ENCODE measurements around the gene ATG4A. TPM values are rescaled to one million over a fixed set of nuclear protein-coding genes. Genes with fewer than 3 reads are reported as not detected.

ATG4A gene
- total RNA-seq, 2 experiments from 2014 or later = 2.9 to 4.0 TPM

DNA sequence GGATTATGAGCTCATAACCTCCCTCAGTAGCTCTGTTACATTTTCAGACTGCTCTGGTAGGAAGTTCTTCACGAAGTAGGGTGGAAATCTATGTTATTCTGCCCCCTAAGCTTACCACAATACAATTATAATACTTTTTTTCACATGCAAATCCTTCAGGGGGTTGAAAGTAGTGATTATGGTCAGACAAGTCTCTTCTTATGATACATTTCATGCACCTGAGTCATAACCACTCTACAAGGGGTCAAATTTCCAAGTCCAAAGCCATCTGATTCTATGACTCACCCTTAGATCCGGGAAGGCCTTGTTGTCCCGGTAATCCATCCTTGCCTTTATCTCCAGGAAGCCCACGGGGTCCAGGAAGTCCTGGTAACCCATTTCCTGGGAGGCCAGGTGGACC, 95.2 kb downstream of the ATG4A start:
- TF ChIP-seq, protein P1, sequence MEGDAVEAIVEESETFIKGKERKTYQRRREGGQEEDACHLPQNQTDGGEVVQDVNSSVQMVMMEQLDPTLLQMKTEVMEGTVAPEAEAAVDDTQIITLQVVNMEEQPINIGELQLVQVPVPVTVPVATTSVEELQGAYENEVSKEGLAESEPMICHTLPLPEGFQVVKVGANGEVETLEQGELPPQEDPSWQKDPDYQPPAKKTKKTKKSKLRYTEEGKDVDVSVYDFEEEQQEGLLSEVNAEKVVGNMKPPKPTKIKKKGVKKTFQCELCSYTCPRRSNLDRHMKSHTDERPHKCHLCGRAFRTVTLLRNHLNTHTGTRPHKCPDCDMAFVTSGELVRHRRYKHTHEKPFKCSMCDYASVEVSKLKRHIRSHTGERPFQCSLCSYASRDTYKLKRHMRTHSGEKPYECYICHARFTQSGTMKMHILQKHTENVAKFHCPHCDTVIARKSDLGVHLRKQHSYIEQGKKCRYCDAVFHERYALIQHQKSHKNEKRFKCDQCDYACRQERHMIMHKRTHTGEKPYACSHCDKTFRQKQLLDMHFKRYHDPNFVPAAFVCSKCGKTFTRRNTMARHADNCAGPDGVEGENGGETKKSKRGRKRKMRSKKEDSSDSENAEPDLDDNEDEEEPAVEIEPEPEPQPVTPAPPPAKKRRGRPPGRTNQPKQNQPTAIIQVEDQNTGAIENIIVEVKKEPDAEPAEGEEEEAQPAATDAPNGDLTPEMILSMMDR (IDR thresholded peaks at IDR 0.05) = no peak
- ATAC-seq (ENCODE audit: poor library complexity) (no peak), DNase-seq (no peak)
- Histone ChIP-seq H3K36me3 (ENCODE audit: insufficient read depth, low read length) (no peaks in the 10 kb centered on the region), H3K4me1 (ENCODE audit: insufficient read depth, low read length) (no peaks in the 10 kb centered on the region), H3K4me3 (ENCODE audit: low read length) (no peak overlapping the region), H3K27ac (ENCODE audit: low read depth in 1 of 2, low read length in 2 of 2) (no peak overlapping the region), H3K9me3 (ENCODE audit: control insufficient read depth in 1 of 2, insufficient read depth in 1 of 2, low read length in 2 of 2) (no peaks in the 10 kb centered on the region), H3K27me3 (ENCODE audit: control insufficient read depth in 1 of 2, insufficient read depth in 2 of 2, low read length in 2 of 2) (no peaks in the 10 kb centered on the region)
- ChIA-PET POLR2A (no interaction called here), CTCF (no interaction called here)
- Mint-ChIP-seq H3K36me3 (ENCODE audit: low read depth) (no peaks in the 10 kb centered on the region), H3K27me3 (no peaks in the 10 kb centered on the region), H3K4me1 (ENCODE audit: low read depth) (no peaks in the 10 kb centered on the region), H3K27ac (no peak overlapping the region), H3K9me3 (no peaks in the 10 kb centered on the region), H3K4me3 (no peak overlapping the region)
- intact Hi-C loops (cut with DNase I, micrococcal nuclease) = no loop called here

DNA sequence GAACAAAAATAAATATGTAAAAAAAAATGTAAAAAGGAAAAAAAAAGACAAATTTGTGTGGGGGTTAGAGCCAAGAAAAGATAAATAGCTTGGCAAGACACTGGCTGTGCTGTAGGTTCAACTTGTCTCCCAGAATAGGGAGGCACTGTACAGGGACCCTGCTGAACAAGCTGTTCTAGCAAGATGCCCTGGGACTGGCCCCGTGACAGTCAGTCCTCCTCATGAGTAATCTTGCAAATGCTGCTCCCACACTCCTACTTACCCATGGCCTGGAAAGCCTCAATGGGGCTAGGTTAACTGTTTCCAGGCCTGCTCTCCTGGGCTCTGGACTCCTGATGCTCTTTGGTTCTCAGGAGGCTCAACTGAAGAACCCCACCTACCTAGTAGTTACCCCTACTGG, 106.8 kb downstream of the ATG4A start:
- TF ChIP-seq, protein P1 (IDR thresholded peaks at IDR 0.05) = no peak
- no peaks in the 10 kb centered on the region for H3K9me3 Mint-ChIP-seq
- POLR2A ChIA-PET = no interaction called here

DNA sequence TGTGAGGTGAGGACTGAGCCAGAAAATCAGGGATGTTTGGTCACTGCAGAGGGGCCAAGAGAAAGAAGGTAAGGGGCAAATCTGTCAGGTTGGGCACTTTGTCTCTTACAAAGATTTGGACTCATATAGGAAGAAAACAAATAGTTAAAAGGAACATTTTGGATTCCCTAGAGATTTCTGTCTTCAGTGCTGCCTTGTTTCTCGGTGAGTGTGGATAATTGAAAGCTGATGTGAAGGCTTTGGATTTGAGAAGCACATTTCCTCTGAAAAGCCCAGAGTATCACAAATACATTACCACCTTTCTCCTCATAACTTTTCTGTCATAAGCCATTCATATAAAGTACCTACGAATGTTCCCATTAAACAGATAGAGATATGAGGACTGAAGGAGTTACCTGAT, 107.5 kb downstream of the ATG4A start:
- H3K4me3 Mint-ChIP-seq = no peak overlapping the region
- no peak for ATAC-seq (ENCODE audit: poor library complexity)
- no peaks in the 10 kb centered on the region for H3K27me3 ChIP-seq (ENCODE audit: control insufficient read depth in 1 of 2, insufficient read depth in 2 of 2, low read length in 2 of 2)
- H3K4me1 Mint-ChIP-seq (ENCODE audit: low read depth) = no peaks in the 10 kb centered on the region
- H3K9me3 ChIP-seq (ENCODE audit: control insufficient read depth in 1 of 2, insufficient read depth in 1 of 2, low read length in 2 of 2) = no peaks in the 10 kb centered on the region
- TF ChIP-seq, protein P1 (IDR thresholded peaks at IDR 0.05) = no peak
- H3K27ac Mint-ChIP-seq = no peak overlapping the region
- no peaks in the 10 kb centered on the region for H3K36me3 Mint-ChIP-seq (ENCODE audit: low read depth)
- intact Hi-C loops (cut with DNase I, micrococcal nuclease) = no loop called here
- no peaks in the 10 kb centered on the region for H3K4me1 ChIP-seq (ENCODE audit: insufficient read depth, low read length)
- no peak overlapping the region for H3K4me3 ChIP-seq (ENCODE audit: low read length)
- ChIA-PET POLR2A (no interaction called here), CTCF (interaction anchor here (1.6 kb wide), 1 partner anchor 10 kb away, joined by 3 read pairs; no protein-coding TSS in a partner anchor)
- no peak overlapping the region for H3K27ac ChIP-seq (ENCODE audit: low read depth in 1 of 2, low read length in 2 of 2)
- DNase-seq = no peak
- no peaks in the 10 kb centered on the region for H3K9me3 Mint-ChIP-seq
- peaks cover 15% of the 10 kb centered on the region for H3K27me3 Mint-ChIP-seq
- no peaks in the 10 kb centered on the region for H3K36me3 ChIP-seq (ENCODE audit: insufficient read depth, low read length)

More for the DNA sequence above, 106.8 kb downstream of the ATG4A start:
- CTCF ChIA-PET = interaction anchor here (1.6 kb wide), 1 partner anchor 10 kb away, joined by 3 read pairs; no protein-coding TSS in a partner anchor
- H3K4me1 ChIP-seq (ENCODE audit: insufficient read depth, low read length) = no peaks in the 10 kb centered on the region
- Mint-ChIP-seq H3K27me3 (peaks cover 13% of the 10 kb centered on the region), H3K4me1 (ENCODE audit: low read depth) (no peaks in the 10 kb centered on the region), H3K4me3 (no peak overlapping the region), H3K36me3 (ENCODE audit: low read depth) (no peaks in the 10 kb centered on the region), H3K27ac (no peak overlapping the region)
- no peak for DNase-seq
- intact Hi-C loops (cut with DNase I, micrococcal nuclease) = no loop called here
- no peaks in the 10 kb centered on the region for H3K27me3 ChIP-seq (ENCODE audit: control insufficient read depth in 1 of 2, insufficient read depth in 2 of 2, low read length in 2 of 2)
- no peaks in the 10 kb centered on the region for H3K36me3 ChIP-seq (ENCODE audit: insufficient read depth, low read length)
- H3K9me3 ChIP-seq (ENCODE audit: control insufficient read depth in 1 of 2, insufficient read depth in 1 of 2, low read length in 2 of 2) = no peaks in the 10 kb centered on the region
- no peak overlapping the region for H3K27ac ChIP-seq (ENCODE audit: low read depth in 1 of 2, low read length in 2 of 2)
- ATAC-seq (ENCODE audit: poor library complexity) = no peak
- H3K4me3 ChIP-seq (ENCODE audit: low read length) = no peak overlapping the region

Measured in CD4-positive, alpha-beta T cell (primary cell).